AG09309 (cell line): Measurements from ENCODE around the gene MIS18A.
"Not testable (repeated sequence)": the region's sequence is repeated elsewhere in the genome, so short reads cannot be mapped to it uniquely, and the experiment has no call there.

ENCODE experiments used
- DNase-seq: peaks from one replicate; pipeline ENCODE4 v3.0.0-alpha.2; 2010; ENCODE audit warnings: low read depth
- H3K4me3 ChIP-seq: 2 replicates; pipeline ENCODE4 v1.5.1; 2011; ENCODE audit warnings: mild to moderate bottlenecking, low read depth, low read length, moderate library complexity; ENCODE audit not compliant: control insufficient read depth
- CTCF ChIP-seq: IDR thresholded peaks from 2 replicates; pipeline ENCODE4 v1.5.1; 2011; ENCODE audit warnings: mild to moderate bottlenecking, low read depth, low read length, inconsistent platforms; ENCODE audit not compliant: insufficient read depth, control insufficient read depth; ENCODE audit errors: missing control alignments

MIS18A gene

GRCh38 chr21:32261929-32262328 is 16.9 kb downstream of the MIS18A start:
- no peak for DNase-seq
- H3K4me3 ChIP-seq, result no peak overlapping the region

GRCh38 chr21:32260130-32260529 is 18.7 kb downstream of the MIS18A start:
- H3K4me3 ChIP-seq, result no peak overlapping the region
- DNase-seq, result no peak
- no peak for TF ChIP-seq CTCF

More at GRCh38 chr21:32261929-32262328, 16.9 kb downstream of the MIS18A start:
- TF ChIP-seq CTCF, result no peak

- H3K4me3 ChIP-seq, result not testable (repeated sequence)
Observed at GRCh38 chr21:32258786-32259048, 20.1 kb downstream of the MIS18A start.

GRCh38 chr21:32257962-32258785 is 20.7 kb downstream of the MIS18A start:
- peak; percentile 62 for DNase-seq
- no peak overlapping the region for H3K4me3 ChIP-seq

More at GRCh38 chr21:32258786-32259048, 20.1 kb downstream of the MIS18A start:
- not testable (repeated sequence) for DNase-seq

GRCh38 chr21:32256873-32257620 is 21.8 kb downstream of the MIS18A start:
- no peak overlapping the region for H3K4me3 ChIP-seq
- TF ChIP-seq CTCF, result no peak
- DNase-seq, result peak; percentile 55

More at GRCh38 chr21:32257962-32258785, 20.7 kb downstream of the MIS18A start:
- peak; percentile 75 for TF ChIP-seq CTCF

GRCh38 chr21:32256251-32256650 is 22.6 kb downstream of the MIS18A start:
- H3K4me3 ChIP-seq, result no peak overlapping the region
- TF ChIP-seq CTCF, result no peak
- DNase-seq, result no peak

- no peak for TF ChIP-seq CTCF
- no peak overlapping the region for H3K4me3 ChIP-seq
- DNase-seq, result no peak
Observed at GRCh38 chr21:32253215-32253641, 25.6 kb downstream of the MIS18A start.
